K562 (cell line): ENCODE data around the gene HAPLN1. TPM values are rescaled to one million over a fixed set of nuclear protein-coding genes. Genes with fewer than 3 reads are reported as not detected.

Source experiments
- ATAC-seq: fragments of 200-7000 bp; cut with Tn5 transposase; 3 replicates; pipeline ENCODE4 v1.9.1; 2020; ENCODE audit warnings: moderate library complexity
- BruUV-seq: library from RNA; stranded (reverse); fragments of 400-500 nt; replicated peaks from 2 replicates; lab custom pipeline; 2021; lab: Mats Ljungman, UMichigan
- CTCF ChIA-PET: fragments of 300-600 bp; formaldehyde crosslinking; extraction: SDS; loops from one replicate; lab custom pipeline; 2021; ENCODE audit warnings: low intra/inter-chr PET ratio; lab: Yijun Ruan, JAX
- POLR2A ChIA-PET: fragments of 300-600, 350-650 bp; sonication (Branson Sonifier 250); formaldehyde crosslinking; extraction: SDS; loops from one replicate; lab custom pipeline; 2021; ENCODE audit warnings: antibody characterized with exemption, inconsistent platforms; lab: Yijun Ruan, JAX
- DNase-seq, 4 experiments: peaks; one replicate each; pipeline versions ENCODE4 v3.0.0 to v3.0.0-alpha.2; 2011 to 2018; ENCODE audit warnings: low spot score in 3 of 4, mixed read lengths in 3 of 4; ENCODE audit errors: extremely low read depth in 1 of 4
- FAIRE-seq: peaks from 2 replicates; lab custom pipeline; 2011; peaks lifted over from hg19 to GRCh38; lab: Jason Lieb, UNC
- H2AFZ ChIP-seq: 2 replicates; pipeline ENCODE4 v1.6.0; 2011; ENCODE audit warnings: low read depth, low read length, control low read depth, inconsistent platforms
- H3K27ac ChIP-seq: fragments of 200-600 bp; 3 replicates; pipeline ENCODE4 v1.8.0; 2011; ENCODE audit warnings: low read depth, mild to moderate bottlenecking, control low read depth, inconsistent platforms, low read length, moderate library complexity, mixed read lengths; ENCODE audit errors: extremely low read depth
- H3K27me3 ChIP-seq, 2 experiments: fragments of 300-600 bp in 1 of 2; 2 replicates in 1 of 2; 3 replicates in 1 of 2; pipeline versions ENCODE4 v1.6.0 to v1.8.0; 2011; ENCODE audit warnings: inconsistent platforms in 2 of 2, low read length in 2 of 2, mild to moderate bottlenecking in 1 of 2, mixed read lengths in 1 of 2, moderate library complexity in 1 of 2; ENCODE audit not compliant: control insufficient read depth in 2 of 2, insufficient read depth in 2 of 2
- H3K36me3 ChIP-seq: fragments of 300-600 bp; 3 replicates; pipeline ENCODE4 v1.8.0; 2011; ENCODE audit warnings: mild to moderate bottlenecking, low read length, inconsistent platforms; ENCODE audit not compliant: control insufficient read depth, insufficient read depth
- H3K4me1 ChIP-seq, 2 experiments: fragments of 200-600 bp in 1 of 2; replicated peaks in 1 of 2; 2 replicates in 1 of 2; 3 replicates in 1 of 2; pipeline versions ENCODE4 v1.5.1 to v1.8.0; 2011; ENCODE audit warnings: inconsistent platforms in 2 of 2, low read length in 2 of 2, mild to moderate bottlenecking in 1 of 2, mixed read lengths in 1 of 2, moderate library complexity in 1 of 2; ENCODE audit not compliant: control insufficient read depth in 2 of 2, insufficient read depth in 2 of 2
- H3K4me2 ChIP-seq: 2 replicates; pipeline ENCODE4 v1.6.1; 2011; ENCODE audit warnings: low read length, control low read depth, inconsistent platforms, mixed read lengths; ENCODE audit not compliant: insufficient read depth
- H3K4me3 ChIP-seq: fragments of 200-600 bp; sonication (generic), shearing (Covaris generic); 2 replicates; pipeline ENCODE4 v1.5.1; 2016; ENCODE audit warnings: control low read depth, inconsistent platforms
- H3K79me2 ChIP-seq: fragments of 200-600 bp; 3 replicates; pipeline ENCODE4 v1.8.0; 2011; ENCODE audit warnings: low read length, inconsistent platforms; ENCODE audit not compliant: control insufficient read depth, insufficient read depth
- H3K9ac ChIP-seq, 2 experiments: 2 replicates each; pipeline versions ENCODE4 v1.6.0 to v1.6.1; 2011; ENCODE audit warnings: low read depth in 2 of 2, low read length in 2 of 2, control low read depth in 1 of 2, inconsistent platforms in 1 of 2, mild to moderate bottlenecking in 1 of 2, mixed read lengths in 1 of 2; ENCODE audit not compliant: insufficient read depth in 1 of 2
- H3K9me1 ChIP-seq: one replicate; pipeline ENCODE4 v1.6.0; 2011; ENCODE audit warnings: inconsistent platforms, mild to moderate bottlenecking, low read length, moderate library complexity; ENCODE audit not compliant: control insufficient read depth, insufficient read depth
- H3K9me3 ChIP-seq: replicated peaks from 2 replicates; pipeline ENCODE4 v1.5.1; 2011; ENCODE audit warnings: low read depth, low read length, inconsistent platforms; ENCODE audit not compliant: control insufficient read depth, insufficient read depth
- H4K20me1 ChIP-seq: replicated peaks from 2 replicates; pipeline ENCODE4 v1.6.1; 2011; ENCODE audit warnings: low read length, inconsistent platforms, mixed read lengths; ENCODE audit not compliant: control insufficient read depth, insufficient read depth
- BCL6 ChIP-seq: fragments of 250-450 bp; sonication (Bioruptor Pico); IDR thresholded peaks from 2 replicates; pipeline ENCODE4 v1.4.0; 2020
- FOXJ2 ChIP-seq: fragments of 200-800 bp; sonication (Bioruptor generic); IDR thresholded peaks from 2 replicates; pipeline ENCODE4 v1.6.1; 2016; ENCODE audit warnings: missing genetic modification characterization, missing compliant biosample characterization
- SRSF1 ChIP-seq: fragments of 200-400 bp; formaldehyde crosslinking; IDR thresholded peaks from 2 replicates; pipeline ENCODE4 v1.6.1; 2017; ENCODE audit warnings: mild to moderate bottlenecking, low read depth, low read length, moderate library complexity
- ZBTB17 ChIP-seq: fragments of 450-650 bp; formaldehyde crosslinking; IDR thresholded peaks from 2 replicates; pipeline ENCODE4 v1.4.0; 2020; ENCODE audit warnings: mild to moderate bottlenecking
- ZFP36 ChIP-seq: fragments of 150-350 bp; IDR thresholded peaks from 2 replicates; pipeline ENCODE4 v1.6.1; 2018; ENCODE audit warnings: low read length, low read depth; ENCODE audit not compliant: partially characterized antibody
- WGBS: fragments of 100-300 bp; shearing (Covaris generic); methylation state at CpG from one replicate; pipeline ENCODE4 v1.1.6; 2016; ENCODE audit warnings: low coverage, mixed read lengths; ENCODE audit not compliant: insufficient coverage; ENCODE audit errors: missing lambda C conversion rate; 5-methylcytosine and 5-hydroxymethylcytosine counted together
- in situ Hi-C: fragments of 300-500 bp; cut with MboI; formaldehyde crosslinking; loops from 4 replicates; pipeline ENCODE4 v1.15.0; 2018; ENCODE audit warnings: inconsistent platforms, mixed read lengths
- intact Hi-C: fragments of 100-400 bp; cut with micrococcal nuclease; formaldehyde crosslinking; loops from 2 replicates; pipeline ENCODE4 v1.14.2; 2022
- polyA plus RNA-seq, 8 experiments: library from polyadenylated mRNA; depleted of rRNA in 4 of 8; stranded (reverse) in 5 of 8; unstranded in 3 of 8; fragments of >200 nt; fragmentation: Nextera tagmentation in 2 of 8; fragmentation: Illumina TruSeq in 1 of 8; extraction: Ambion mirVana in 2 of 8; extraction: Trizol in 1 of 8; gene quantifications; 2 replicates each; pipeline versions ENCODE4 v1.2.1 to v1.2.3, GENCODE V29; 2011 to 2014; ENCODE audit warnings: inconsistent platforms in 1 of 8, missing spikeins in 1 of 8
- total RNA-seq, 7 experiments: library from RNA; depleted of rRNA in 6 of 7; stranded (reverse); fragments of >200 nt in 6 of 7; fragmentation: Illumina TruSeq in 2 of 7; extraction: Trizol in 2 of 7; gene quantifications; 2 replicates each; pipeline versions ENCODE4 v1.2.1 to v1.2.3, GENCODE V29; 2011 to 2021; ENCODE audit warnings: low replicate concordance in 1 of 7
- TF ChIP-seq, protein P1 (sequence below), 2 experiments: fragments of 450-650 bp; IDR thresholded peaks; 2 replicates each; pipeline ENCODE4 v1.6.1; 2016; ENCODE audit warnings: mild to moderate bottlenecking in 2 of 2, borderline replicate concordance in 1 of 2, low read depth in 1 of 2, moderate library complexity in 1 of 2
- TF ChIP-seq, protein P2 (sequence below): fragments of 450-650 bp; IDR thresholded peaks from 2 replicates; pipeline ENCODE4 v1.7.0; 2016; ENCODE audit warnings: borderline replicate concordance

Gene HAPLN1
- total and polyA plus RNA-seq, 9 of the 15 experiments (the other 6 are each of a cell fraction or from before 2014, with no cell fraction given), result not detected

GRCh38 chr5:83589786-83590185 lies 130.9 kb downstream of the HAPLN1 start:
- ATAC-seq, result no peak
- POLR2A ChIA-PET, result no interaction called here
- TF ChIP-seq, protein P1, sequence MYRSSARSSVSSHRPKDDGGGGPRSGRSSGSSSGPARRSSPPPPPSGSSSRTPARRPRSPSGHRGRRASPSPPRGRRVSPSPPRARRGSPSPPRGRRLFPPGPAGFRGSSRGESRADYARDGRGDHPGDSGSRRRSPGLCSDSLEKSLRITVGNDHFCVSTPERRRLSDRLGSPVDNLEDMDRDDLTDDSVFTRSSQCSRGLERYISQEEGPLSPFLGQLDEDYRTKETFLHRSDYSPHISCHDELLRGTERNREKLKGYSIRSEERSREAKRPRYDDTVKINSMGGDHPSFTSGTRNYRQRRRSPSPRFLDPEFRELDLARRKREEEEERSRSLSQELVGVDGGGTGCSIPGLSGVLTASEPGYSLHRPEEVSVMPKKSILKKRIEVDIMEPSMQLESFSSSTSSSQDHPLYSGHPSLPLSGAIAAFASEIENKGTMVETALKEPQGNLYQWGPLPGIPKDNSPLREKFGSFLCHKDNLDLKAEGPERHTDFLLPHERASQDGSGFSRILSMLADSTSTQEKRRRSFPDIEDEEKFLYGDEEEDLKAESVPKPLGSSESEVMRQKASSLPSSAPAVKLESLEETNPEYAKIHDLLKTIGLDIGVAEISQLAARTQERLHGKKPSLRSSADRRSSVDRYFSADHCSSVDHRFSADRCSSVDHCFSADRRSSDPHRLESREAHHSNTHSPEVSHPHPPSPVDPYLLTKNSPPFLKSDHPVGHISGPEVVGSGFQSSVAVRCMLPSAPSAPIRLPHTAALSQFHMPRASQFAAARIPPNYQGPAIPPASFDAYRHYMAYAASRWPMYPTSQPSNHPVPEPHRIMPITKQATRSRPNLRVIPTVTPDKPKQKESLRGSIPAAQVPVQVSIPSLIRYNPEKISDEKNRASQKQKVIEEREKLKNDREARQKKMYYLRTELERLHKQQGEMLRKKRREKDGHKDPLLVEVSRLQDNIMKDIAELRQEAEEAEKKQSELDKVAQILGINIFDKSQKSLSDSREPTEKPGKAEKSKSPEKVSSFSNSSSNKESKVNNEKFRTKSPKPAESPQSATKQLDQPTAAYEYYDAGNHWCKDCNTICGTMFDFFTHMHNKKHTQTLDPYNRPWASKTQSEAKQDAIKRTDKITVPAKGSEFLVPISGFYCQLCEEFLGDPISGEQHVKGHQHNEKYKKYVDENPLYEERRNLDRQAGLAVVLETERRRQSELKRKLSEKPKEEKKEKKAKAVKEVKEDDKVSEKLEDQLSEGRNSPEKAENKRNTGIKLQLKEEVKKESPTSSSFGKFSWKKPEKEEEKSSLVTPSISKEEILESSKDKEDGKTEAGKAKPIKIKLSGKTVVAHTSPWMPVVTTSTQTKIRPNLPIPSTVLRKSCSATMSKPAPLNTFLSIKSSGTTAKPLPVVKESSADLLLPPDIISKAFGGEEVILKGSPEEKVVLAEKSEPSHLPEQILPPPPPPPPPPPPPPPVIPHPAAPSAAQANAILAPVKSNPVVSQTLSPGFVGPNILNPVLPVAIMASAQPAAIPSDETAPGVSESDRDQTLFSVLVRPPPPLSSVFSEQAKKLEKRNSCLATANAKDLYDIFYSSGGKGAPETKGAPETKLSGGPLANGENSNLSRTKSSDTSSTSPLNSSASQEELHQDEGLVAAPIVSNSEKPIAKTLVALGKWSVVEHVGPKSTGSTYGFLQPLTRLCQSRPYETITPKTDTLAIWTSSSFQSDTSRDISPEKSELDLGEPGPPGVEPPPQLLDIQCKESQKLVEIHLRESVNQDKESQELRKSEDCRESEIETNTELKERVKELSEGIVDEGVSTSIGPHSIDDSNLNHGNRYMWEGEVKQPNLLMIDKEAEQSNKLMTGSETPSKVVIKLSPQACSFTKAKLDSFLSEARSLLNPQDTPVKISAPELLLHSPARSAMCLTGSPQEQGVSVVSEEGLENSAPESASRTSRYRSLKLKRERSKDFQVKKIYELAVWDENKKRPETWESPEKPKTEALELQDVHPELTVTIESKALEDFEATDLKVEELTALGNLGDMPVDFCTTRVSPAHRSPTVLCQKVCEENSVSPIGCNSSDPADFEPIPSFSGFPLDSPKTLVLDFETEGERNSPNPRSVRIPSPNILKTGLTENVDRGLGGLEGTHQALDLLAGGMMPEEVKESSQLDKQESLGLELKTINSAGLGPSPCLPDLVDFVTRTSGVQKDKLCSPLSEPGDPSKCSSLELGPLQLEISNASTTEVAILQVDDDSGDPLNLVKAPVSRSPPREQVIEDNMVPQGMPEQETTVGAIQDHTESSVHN (IDR thresholded peaks at IDR 0.05; ENCODE audit: borderline replicate concordance in 1 of 2, low read depth in 1 of 2), result no peak
- TF ChIP-seq ZFP36 (no peak), FOXJ2 (tag) (no peak), SRSF1 (no peak), ZBTB17 (CRISPR knock-in tag) (no peak), BCL6 (CRISPR knock-in tag) (no peak)
- TF ChIP-seq, protein P2, sequence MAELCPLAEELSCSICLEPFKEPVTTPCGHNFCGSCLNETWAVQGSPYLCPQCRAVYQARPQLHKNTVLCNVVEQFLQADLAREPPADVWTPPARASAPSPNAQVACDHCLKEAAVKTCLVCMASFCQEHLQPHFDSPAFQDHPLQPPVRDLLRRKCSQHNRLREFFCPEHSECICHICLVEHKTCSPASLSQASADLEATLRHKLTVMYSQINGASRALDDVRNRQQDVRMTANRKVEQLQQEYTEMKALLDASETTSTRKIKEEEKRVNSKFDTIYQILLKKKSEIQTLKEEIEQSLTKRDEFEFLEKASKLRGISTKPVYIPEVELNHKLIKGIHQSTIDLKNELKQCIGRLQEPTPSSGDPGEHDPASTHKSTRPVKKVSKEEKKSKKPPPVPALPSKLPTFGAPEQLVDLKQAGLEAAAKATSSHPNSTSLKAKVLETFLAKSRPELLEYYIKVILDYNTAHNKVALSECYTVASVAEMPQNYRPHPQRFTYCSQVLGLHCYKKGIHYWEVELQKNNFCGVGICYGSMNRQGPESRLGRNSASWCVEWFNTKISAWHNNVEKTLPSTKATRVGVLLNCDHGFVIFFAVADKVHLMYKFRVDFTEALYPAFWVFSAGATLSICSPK, result no peak

More at GRCh38 chr5:83589786-83590185, 130.9 kb downstream of the HAPLN1 start:
- H3K9me1 ChIP-seq, result no peaks in the 10 kb centered on the region
- no peak overlapping the region for H2AFZ ChIP-seq
- no TSS peak for BruUV-seq
- H4K20me1 ChIP-seq, result no peaks in the 10 kb centered on the region
- no peaks in the 10 kb centered on the region for H3K27me3 ChIP-seq
- no peaks in the 10 kb centered on the region for H3K36me3 ChIP-seq
- H3K9ac ChIP-seq, result no peak overlapping the region
- 0% methylated on average over 1 of the region's 1 CpG for WGBS
- no peak overlapping the region for H3K4me3 ChIP-seq
- in situ Hi-C loops (no loop called here), intact Hi-C loops (no loop called here)
- no peak for FAIRE-seq
- no peak overlapping the region for H3K27ac ChIP-seq
- H3K79me2 ChIP-seq, result no peaks in the 10 kb centered on the region
- no peaks in the 10 kb centered on the region; a peak in 1 of 5 replicates for H3K4me1 ChIP-seq
- DNase-seq, result no peak
- no peaks in the 10 kb centered on the region for H3K9me3 ChIP-seq
- no peak overlapping the region for H3K4me2 ChIP-seq
- CTCF ChIA-PET, result no interaction called here
